H1 (cell line): ENCODE measurements around the gene CRYGN. TPM values are rescaled to one million over a fixed set of nuclear protein-coding genes. Genes with fewer than 3 reads are reported as not detected.

Experiments
- CTCF ChIA-PET: fragments of 300-600 bp; sonication (Branson Sonifier 250); formaldehyde crosslinking; loops from one replicate; lab custom pipeline; 2021; ENCODE audit not compliant: partially characterized antibody; lab: Charles Lee
- POLR2A ChIA-PET: fragments of 300-600 bp; sonication (Branson Sonifier 250); formaldehyde crosslinking; loops from one replicate; lab custom pipeline; 2021; ENCODE audit warnings: inconsistent platforms; ENCODE audit not compliant: partially characterized antibody; lab: Charles Lee
- DNase-seq, 2 experiments: peaks; one replicate each; pipeline versions ENCODE4 v3.0.0 to v3.0.0-alpha.2; 2010 to 2022; ENCODE audit warnings: low spot score in 2 of 2, low read depth in 1 of 2, mixed read lengths in 1 of 2
- FAIRE-seq: peaks from 2 replicates; lab custom pipeline; 2011; peaks lifted over from hg19 to GRCh38; lab: Jason Lieb, UNC
- H2AFZ ChIP-seq: 2 replicates; pipeline ENCODE4 v1.8.1; 2012; ENCODE audit warnings: low read length, inconsistent platforms
- H2AK5ac ChIP-seq: 2 replicates; pipeline ENCODE4 v1.6.1; 2013; ENCODE audit warnings: low read depth, low read length
- H2BK120ac ChIP-seq: replicated peaks from 2 replicates; pipeline ENCODE3; 2013; ENCODE audit warnings: low read depth, low read length, inconsistent platforms
- H2BK12ac ChIP-seq: 2 replicates; pipeline ENCODE4 v1.6.1; 2013; ENCODE audit warnings: low read depth, low read length
- H2BK15ac ChIP-seq: 2 replicates; pipeline ENCODE4 v1.6.1; 2013; ENCODE audit warnings: low read length
- H2BK20ac ChIP-seq: 2 replicates; pipeline ENCODE4 v1.6.1; 2013; ENCODE audit warnings: low read length
- H2BK5ac ChIP-seq: 2 replicates; pipeline ENCODE4 v1.6.1; 2013; ENCODE audit warnings: low read depth, low read length
- H3K14ac ChIP-seq: 2 replicates; pipeline ENCODE4 v1.6.1; 2013; ENCODE audit warnings: inconsistent platforms; ENCODE audit not compliant: insufficient read length
- H3K18ac ChIP-seq: 2 replicates; pipeline ENCODE4 v1.6.1; 2013; ENCODE audit warnings: low read length; ENCODE audit errors: extremely low read depth
- H3K23ac ChIP-seq: 2 replicates; pipeline ENCODE4 v1.6.1; 2013; ENCODE audit warnings: inconsistent platforms; ENCODE audit not compliant: insufficient read length
- H3K23me2 ChIP-seq: 2 replicates; pipeline ENCODE4 v1.6.1; 2013; ENCODE audit warnings: low read depth, low read length
- H3K27ac ChIP-seq: 2 replicates; pipeline ENCODE4 v1.6.1; 2011; ENCODE audit warnings: low read depth, low read length, inconsistent platforms
- H3K27me3 ChIP-seq, 4 experiments: replicated peaks in 1 of 4; 1 replicate in 1 of 4; 2 replicates in 3 of 4; pipeline versions ENCODE4 v1.6.1 to v1.8.1; 2011 to 2013; ENCODE audit warnings: low read length in 3 of 4, mild to moderate bottlenecking in 3 of 4, inconsistent platforms in 2 of 4, mixed read lengths in 2 of 4, moderate library complexity in 1 of 4; ENCODE audit not compliant: control insufficient read depth in 3 of 4, insufficient read depth in 3 of 4; ENCODE audit errors: extremely low read depth in 1 of 4
- H3K36me3 ChIP-seq, 4 experiments: 2 replicates each; pipeline versions ENCODE4 v1.6.1 to v1.8.1; 2011 to 2013; ENCODE audit warnings: mild to moderate bottlenecking in 4 of 4, low read length in 3 of 4, moderate library complexity in 2 of 4, control low read depth in 1 of 4, inconsistent platforms in 1 of 4; ENCODE audit not compliant: insufficient read depth in 4 of 4, control insufficient read depth in 2 of 4
- H3K4ac ChIP-seq: replicated peaks from 2 replicates; pipeline ENCODE3; 2013; ENCODE audit warnings: low read length, low read depth, mixed read lengths, inconsistent platforms; ENCODE audit not compliant: insufficient read length
- H3K4me1 ChIP-seq, 4 experiments: replicated peaks in 1 of 4; 1 replicate in 1 of 4; 2 replicates in 3 of 4; pipeline versions ENCODE4 v1.6.1 to v1.8.1; 2011 to 2013; ENCODE audit warnings: low read length in 3 of 4, inconsistent platforms in 2 of 4, mixed read lengths in 1 of 4; ENCODE audit not compliant: insufficient read depth in 4 of 4, control insufficient read depth in 3 of 4
- H3K4me2 ChIP-seq, 2 experiments: 2 replicates each; pipeline versions ENCODE4 v1.6.1 to v1.8.1; 2011 to 2013; ENCODE audit warnings: low read depth in 2 of 2, low read length in 2 of 2, control low read depth in 1 of 2, inconsistent platforms in 1 of 2, mild to moderate bottlenecking in 1 of 2; ENCODE audit not compliant: insufficient read depth in 1 of 2
- H3K4me3 ChIP-seq, 4 experiments: fragments of 200-600, 300-600 bp in 1 of 4; sonication (generic), shearing (Covaris generic), sonication (Bioruptor Twin) in 1 of 4; 2 replicates each; pipeline versions ENCODE4 v1.5.1 to v1.8.1; 2011 to 2016; ENCODE audit warnings: low read length in 4 of 4, low read depth in 3 of 4, control low read depth in 2 of 4, inconsistent platforms in 2 of 4, mild to moderate bottlenecking in 2 of 4, mixed read lengths in 1 of 4, moderate library complexity in 1 of 4; ENCODE audit not compliant: insufficient read depth in 2 of 4; ENCODE audit errors: extremely low read depth in 1 of 4
- H3K56ac ChIP-seq: replicated peaks from 2 replicates; pipeline ENCODE3; 2013; ENCODE audit warnings: low read depth, mild to moderate bottlenecking, mixed read lengths, low read length, inconsistent platforms; ENCODE audit not compliant: insufficient read length
- H3K79me1 ChIP-seq: 2 replicates; pipeline ENCODE4 v1.6.1; 2013; ENCODE audit warnings: low read depth, low read length, control low read depth
- H3K79me2 ChIP-seq, 2 experiments: 2 replicates each; pipeline versions ENCODE4 v1.6.1 to v1.8.1; 2012 to 2013; ENCODE audit warnings: low read length in 2 of 2, mild to moderate bottlenecking in 2 of 2, inconsistent platforms in 1 of 2; ENCODE audit not compliant: insufficient read depth in 2 of 2, control insufficient read depth in 1 of 2
- H3K9ac ChIP-seq, 4 experiments: replicated peaks in 1 of 4; 1 replicate in 1 of 4; 2 replicates in 3 of 4; pipeline versions ENCODE4 v1.6.1 to v1.8.1; 2011 to 2013; ENCODE audit warnings: low read depth in 3 of 4, low read length in 3 of 4, control low read depth in 2 of 4, mild to moderate bottlenecking in 2 of 4, moderate library complexity in 2 of 4, inconsistent platforms in 1 of 4; ENCODE audit errors: extremely low read depth in 1 of 4
- H3K9me3 ChIP-seq, 2 experiments: 2 replicates each; pipeline versions ENCODE4 v1.6.1 to v1.8.1; 2012 to 2013; ENCODE audit warnings: mild to moderate bottlenecking in 2 of 2, moderate library complexity in 2 of 2, control low read depth in 1 of 2, inconsistent platforms in 1 of 2, low read depth in 1 of 2, low read length in 1 of 2, mixed read lengths in 1 of 2; ENCODE audit not compliant: insufficient read depth in 2 of 2
- H4K20me1 ChIP-seq, 2 experiments: replicated peaks in 1 of 2; 2 replicates each; pipeline versions ENCODE3 to v1.8.1; 2011 to 2013; ENCODE audit warnings: inconsistent platforms in 2 of 2, low read length in 2 of 2, mild to moderate bottlenecking in 1 of 2; ENCODE audit not compliant: insufficient read depth in 2 of 2, control insufficient read depth in 1 of 2
- H4K5ac ChIP-seq: 2 replicates; pipeline ENCODE4 v1.6.1; 2013; ENCODE audit warnings: low read length, low read depth, mixed read lengths, inconsistent platforms; ENCODE audit not compliant: insufficient read length
- H4K8ac ChIP-seq: 2 replicates; pipeline ENCODE4 v1.8.0; 2013; ENCODE audit warnings: mild to moderate bottlenecking, moderate library complexity, low read length, inconsistent platforms; ENCODE audit not compliant: insufficient read depth; ENCODE audit errors: extremely low read depth
- H4K91ac ChIP-seq: replicated peaks from 2 replicates; pipeline ENCODE3; 2013; ENCODE audit warnings: low read length, mixed read lengths, inconsistent platforms; ENCODE audit not compliant: insufficient read length
- BACH1 ChIP-seq: IDR thresholded peaks from 2 replicates; pipeline ENCODE4 v1.6.1; 2012; ENCODE audit warnings: low read length, improper control_type of control experiment
- EP300 ChIP-seq, 2 experiments: IDR thresholded peaks; 1 replicate in 1 of 2; 2 replicates in 1 of 2; pipeline ENCODE4 v1.6.1; 2011 to 2012; ENCODE audit warnings: low read depth in 2 of 2, low read length in 2 of 2, mild to moderate bottlenecking in 2 of 2, borderline replicate concordance in 1 of 2, inconsistent platforms in 1 of 2, moderate library complexity in 1 of 2
- PHF8 ChIP-seq: fragments of 200-600 bp; sonication (generic); conservative IDR thresholded peaks from 2 replicates; pipeline ENCODE4 v1.7.1; 2012; ENCODE audit warnings: low read depth, mild to moderate bottlenecking, inconsistent platforms, low read length, moderate library complexity
- RBBP5 ChIP-seq: IDR thresholded peaks from 2 replicates; pipeline ENCODE4 v1.7.1; 2012; ENCODE audit warnings: low read depth, mild to moderate bottlenecking, inconsistent platforms, low read length, moderate library complexity, borderline replicate concordance
- RFX5 ChIP-seq: IDR thresholded peaks from 2 replicates; pipeline ENCODE4 v1.6.1; 2011; ENCODE audit warnings: low read depth, low read length, improper control_type of control experiment, borderline replicate concordance
- RNF2 ChIP-seq: fragments of 200-900, 300-1000 bp; sonication (generic); IDR thresholded peaks from 2 replicates; pipeline ENCODE4 v1.7.1; 2016; ENCODE audit warnings: borderline replicate concordance, low read depth, mild to moderate bottlenecking, antibody characterized with exemption, low read length; ENCODE audit not compliant: poor library complexity, severe bottlenecking; ENCODE audit errors: missing control alignments
- RXRA ChIP-seq: IDR thresholded peaks from 2 replicates; pipeline ENCODE4 v1.6.1; 2011; ENCODE audit warnings: low read depth, mild to moderate bottlenecking, low read length, moderate library complexity; ENCODE audit not compliant: insufficient read depth
- SRF ChIP-seq: IDR thresholded peaks from 2 replicates; pipeline ENCODE4 v1.6.1; 2011; ENCODE audit warnings: mild to moderate bottlenecking, low read depth, low read length, moderate library complexity
- SUZ12 ChIP-seq: fragments of 200-600 bp; sonication (generic); IDR thresholded peaks from 2 replicates; pipeline ENCODE4 v1.6.1; 2012; ENCODE audit warnings: mild to moderate bottlenecking, inconsistent platforms, low read length, moderate library complexity, mixed read lengths
- WGBS, 2 experiments: shearing (Covaris generic) in 1 of 2; methylation state at CpG; one replicate each; pipeline versions ENCODE4 v1.1.6 to v1.1.7; 2013 to 2015; ENCODE audit warnings: low lambda C conversion rate in 2 of 2, mixed read lengths in 2 of 2, inconsistent platforms in 1 of 2, low coverage in 1 of 2, missing lambda C conversion rate in 1 of 2; ENCODE audit not compliant: insufficient replicate concordance in 2 of 2, insufficient coverage in 1 of 2, insufficient read length in 1 of 2; ENCODE audit errors: extremely low coverage in 1 of 2, missing lambda C conversion rate in 1 of 2; 5-methylcytosine and 5-hydroxymethylcytosine counted together
- polyA plus RNA-seq, 7 experiments: library from polyadenylated mRNA; depleted of rRNA in 3 of 7; stranded (reverse) in 5 of 7; unstranded in 2 of 7; fragments of >200 nt in 5 of 7; fragments of 200-250 nt in 2 of 7; gene quantifications; 1 replicate in 5 of 7; 2 replicates in 1 of 7; 4 replicates in 1 of 7; pipeline versions ENCODE4 v1.2.1 to v1.2.3, GENCODE V29; 2011 to 2013; ENCODE audit warnings: missing spikeins in 2 of 7, mixed read lengths in 2 of 7
- total RNA-seq: library from RNA; stranded (reverse); fragmentation: NEBNext Ultra II Directional; extraction: Animal tissue kit (Norgen Biotek cat#: 25700); gene quantifications from 2 replicates; pipeline ENCODE4 v1.2.1, GENCODE V29; 2021
- TF ChIP-seq, protein P1 (sequence below): IDR thresholded peaks from 2 replicates; pipeline ENCODE4 v1.6.1; 2011; ENCODE audit warnings: low read depth, mild to moderate bottlenecking, low read length; ENCODE audit not compliant: insufficient read depth

Gene CRYGN
- total and polyA plus RNA-seq, 2 of the 8 experiments (the other 6 are each of a cell fraction or from before 2014, with no cell fraction given) = 0.98 to 1.6 TPM

DNA sequence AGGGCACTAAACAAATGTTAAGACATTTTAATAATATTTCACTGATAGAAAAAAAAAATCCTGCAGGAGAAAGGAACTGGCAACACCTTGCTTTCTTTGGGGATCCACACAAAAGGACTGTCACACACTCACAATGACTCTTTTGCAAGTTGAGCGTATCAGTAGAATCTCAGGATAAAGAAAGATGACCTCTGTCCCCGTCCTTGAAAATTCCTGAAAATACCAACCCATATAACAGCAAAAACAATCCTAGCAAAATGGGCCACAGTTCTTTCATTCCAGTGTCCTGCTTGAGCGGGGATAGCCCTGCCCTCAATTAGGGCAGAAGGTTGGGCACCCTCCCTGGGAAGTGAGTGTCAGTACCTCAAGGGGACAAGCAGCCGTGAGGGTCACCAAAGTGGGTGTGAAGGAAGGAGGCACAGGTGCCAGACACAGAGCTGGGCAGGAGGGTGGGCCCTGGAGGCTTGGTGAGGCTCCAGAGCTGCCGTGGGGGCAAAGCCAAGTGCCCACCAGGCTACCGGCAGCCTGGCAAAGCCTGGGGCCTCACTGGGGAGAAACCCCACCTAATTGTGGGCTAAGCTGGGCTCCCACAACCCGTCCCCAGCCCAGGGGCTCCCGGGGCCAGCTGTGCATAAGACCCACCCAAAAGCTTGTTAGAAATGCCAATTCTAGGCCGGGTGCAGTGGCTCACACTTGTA is 32.9 kb downstream of the CRYGN start:
- Histone ChIP-seq H4K91ac (no peak overlapping the region), H3K79me1 (no peaks in the 10 kb centered on the region; the same call in 1 of the 2 replicates), H2BK5ac (no peak overlapping the region), H4K8ac (no peak overlapping the region), H2BK20ac (no peak overlapping the region), H2AFZ (no peak overlapping the region), H3K36me3 (no peaks in the 10 kb centered on the region; a peak in 1 of 8 replicates), H3K4me2 (no peak overlapping the region), H3K18ac (no peak overlapping the region), H2AK5ac (no peak overlapping the region), H3K4me3 (no peak overlapping the region), H3K27me3 (peaks cover 0 to 22% (median 14%) of the 10 kb centered on the region in 4 experiments; a peak in 4 of 7 replicates), H2BK12ac (no peak overlapping the region), H2BK120ac (no peak overlapping the region), H3K27ac (no peak overlapping the region), H4K5ac (no peak overlapping the region), H3K56ac (no peak overlapping the region), H3K4me1 (peaks cover 0 to 22% (median 16%) of the 10 kb centered on the region in 4 experiments; a peak in 6 of 7 replicates), H3K14ac (no peak overlapping the region), H3K23me2 (peaks cover 21% of the 10 kb centered on the region), H3K9ac (no peak overlapping the region), H3K9me3 (no peaks in the 10 kb centered on the region), H3K4ac (no peak overlapping the region), H3K79me2 (no peaks in the 10 kb centered on the region), H2BK15ac (no peak overlapping the region), H4K20me1 (peaks cover 0 to 2% of the 10 kb centered on the region in 2 experiments), H3K23ac (no peak overlapping the region)
- ChIA-PET POLR2A (no interaction called here), CTCF (interaction anchor here (1.1 to 2.7 kb wide), 3 partner anchors 39 to 41 kb away, joined by 3 to 15 read pairs (median 4); no protein-coding TSS in a partner anchor)
- no peak for DNase-seq
- 94% methylated on average over 9 of the region's 9 CpGs; no CpG with 5 or more reads in 1 of the 2 experiments for WGBS, 2 experiments
- no peak for FAIRE-seq
- no peak for TF ChIP-seq BACH1
- no peak for TF ChIP-seq EP300 (IDR thresholded peaks at IDR 0.05; ENCODE audit: borderline replicate concordance in 1 of 2, low read depth in 2 of 2, low read length in 2 of 2)
- TF ChIP-seq SUZ12 = no peak
- no peak for TF ChIP-seq RXRA
- TF ChIP-seq RNF2 = no peak
- TF ChIP-seq PHF8 = no peak
- TF ChIP-seq SRF = no peak
- TF ChIP-seq RFX5 = no peak
- TF ChIP-seq, protein P1, sequence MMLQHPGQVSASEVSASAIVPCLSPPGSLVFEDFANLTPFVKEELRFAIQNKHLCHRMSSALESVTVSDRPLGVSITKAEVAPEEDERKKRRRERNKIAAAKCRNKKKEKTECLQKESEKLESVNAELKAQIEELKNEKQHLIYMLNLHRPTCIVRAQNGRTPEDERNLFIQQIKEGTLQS = no peak
- no peak for TF ChIP-seq RBBP5
